GM12878 (cell line): ENCODE measurements around the gene KIFAP3. TPM values are rescaled to one million over a fixed set of nuclear protein-coding genes. Genes with fewer than 3 reads are reported as not detected.

Experiments
- GATAD2B ChIP-seq: fragments of 450-650 bp; conservative IDR thresholded peaks from 2 replicates; pipeline ENCODE4 v1.6.1; 2017; ENCODE audit warnings: low read depth, mild to moderate bottlenecking, moderate library complexity
- IKZF2 ChIP-seq, 2 experiments: fragments of 450-650 bp; IDR thresholded peaks; 2 replicates each; pipeline ENCODE4 v1.6.1; 2017; ENCODE audit warnings: mild to moderate bottlenecking in 2 of 2, moderate library complexity in 2 of 2
- JUNB ChIP-seq: IDR thresholded peaks from 2 replicates; pipeline ENCODE4 v1.6.1; 2016; ENCODE audit warnings: antibody characterized with exemption, mild to moderate bottlenecking
- MEF2B ChIP-seq: fragments of 450-650 bp; IDR thresholded peaks from 2 replicates; pipeline ENCODE4 v1.6.1; 2018; ENCODE audit warnings: mild to moderate bottlenecking, moderate library complexity; ENCODE audit not compliant: partially characterized antibody, poor library complexity, severe bottlenecking
- MTA2 ChIP-seq: fragments of 450-650 bp; IDR thresholded peaks from 2 replicates; pipeline ENCODE4 v1.6.1; 2016; ENCODE audit warnings: low read depth, mild to moderate bottlenecking, moderate library complexity
- NR2F1 ChIP-seq: fragments of 450-650 bp; conservative IDR thresholded peaks from 2 replicates; pipeline ENCODE4 v1.6.1; 2017; ENCODE audit warnings: mild to moderate bottlenecking
- RUNX3 ChIP-seq: IDR thresholded peaks from 2 replicates; pipeline ENCODE4 v1.6.1; 2012; ENCODE audit warnings: low read length, inconsistent platforms
- polyA plus RNA-seq, 11 experiments: library from polyadenylated mRNA; depleted of rRNA in 4 of 11; unstranded in 6 of 11; stranded (reverse) in 5 of 11; fragments of >200 nt; fragmentation: Nextera tagmentation in 4 of 11; fragmentation: Illumina TruSeq in 1 of 11; extraction: Ambion mirVana in 4 of 11; extraction: Trizol in 1 of 11; gene quantifications; 1 replicate in 1 of 11; 2 replicates in 10 of 11; pipeline versions ENCODE4 v1.2.1 to v1.2.3, GENCODE V29; 2011 to 2016; ENCODE audit warnings: inconsistent platforms in 2 of 11, missing spikeins in 2 of 11, low read depth in 1 of 11
- total RNA-seq, 4 experiments: library from RNA; depleted of rRNA in 3 of 4; stranded (reverse); fragments of >200 nt in 3 of 4; fragmentation: Illumina TruSeq in 1 of 4; extraction: Trizol in 1 of 4; gene quantifications; 2 replicates each; pipeline versions ENCODE4 v1.2.1 to v1.2.3, GENCODE V29; 2013 to 2021
- TF ChIP-seq, protein P1 (sequence below): fragments of 450-650 bp; IDR thresholded peaks from 2 replicates; pipeline ENCODE4 v1.6.1; 2017; ENCODE audit warnings: mild to moderate bottlenecking, moderate library complexity
- TF ChIP-seq, protein P2 (sequence below): fragments of 450-650 bp; IDR thresholded peaks from 2 replicates; pipeline ENCODE4 v1.6.1; 2017; ENCODE audit warnings: mild to moderate bottlenecking, moderate library complexity

Gene KIFAP3
- total and polyA plus RNA-seq, 10 of the 15 experiments (the other 5 are each of a cell fraction or from before 2014, with no cell fraction given): 13.7 to 100 (median 18.9) TPM

DNA sequence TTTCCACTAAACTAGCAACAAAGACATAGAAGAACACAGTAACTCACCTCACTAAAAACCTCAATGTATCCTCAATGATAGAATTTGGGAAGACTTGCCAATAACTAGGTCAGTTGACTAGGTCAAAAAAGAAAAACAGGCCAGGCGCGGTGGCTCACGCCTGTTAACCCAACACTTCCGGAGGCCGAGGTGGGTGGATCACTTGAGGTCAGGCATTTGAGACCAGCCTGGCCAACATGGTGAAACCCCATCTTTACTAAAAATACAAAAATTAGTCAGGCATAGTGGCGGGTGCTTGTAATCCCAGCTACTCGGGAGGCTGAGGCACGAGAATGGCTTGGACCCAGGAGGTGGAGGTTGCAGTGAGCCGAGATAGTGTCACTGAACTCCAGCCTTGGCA lies 156.3 kb downstream of the KIFAP3 start (continued):
- TF ChIP-seq, protein P1, sequence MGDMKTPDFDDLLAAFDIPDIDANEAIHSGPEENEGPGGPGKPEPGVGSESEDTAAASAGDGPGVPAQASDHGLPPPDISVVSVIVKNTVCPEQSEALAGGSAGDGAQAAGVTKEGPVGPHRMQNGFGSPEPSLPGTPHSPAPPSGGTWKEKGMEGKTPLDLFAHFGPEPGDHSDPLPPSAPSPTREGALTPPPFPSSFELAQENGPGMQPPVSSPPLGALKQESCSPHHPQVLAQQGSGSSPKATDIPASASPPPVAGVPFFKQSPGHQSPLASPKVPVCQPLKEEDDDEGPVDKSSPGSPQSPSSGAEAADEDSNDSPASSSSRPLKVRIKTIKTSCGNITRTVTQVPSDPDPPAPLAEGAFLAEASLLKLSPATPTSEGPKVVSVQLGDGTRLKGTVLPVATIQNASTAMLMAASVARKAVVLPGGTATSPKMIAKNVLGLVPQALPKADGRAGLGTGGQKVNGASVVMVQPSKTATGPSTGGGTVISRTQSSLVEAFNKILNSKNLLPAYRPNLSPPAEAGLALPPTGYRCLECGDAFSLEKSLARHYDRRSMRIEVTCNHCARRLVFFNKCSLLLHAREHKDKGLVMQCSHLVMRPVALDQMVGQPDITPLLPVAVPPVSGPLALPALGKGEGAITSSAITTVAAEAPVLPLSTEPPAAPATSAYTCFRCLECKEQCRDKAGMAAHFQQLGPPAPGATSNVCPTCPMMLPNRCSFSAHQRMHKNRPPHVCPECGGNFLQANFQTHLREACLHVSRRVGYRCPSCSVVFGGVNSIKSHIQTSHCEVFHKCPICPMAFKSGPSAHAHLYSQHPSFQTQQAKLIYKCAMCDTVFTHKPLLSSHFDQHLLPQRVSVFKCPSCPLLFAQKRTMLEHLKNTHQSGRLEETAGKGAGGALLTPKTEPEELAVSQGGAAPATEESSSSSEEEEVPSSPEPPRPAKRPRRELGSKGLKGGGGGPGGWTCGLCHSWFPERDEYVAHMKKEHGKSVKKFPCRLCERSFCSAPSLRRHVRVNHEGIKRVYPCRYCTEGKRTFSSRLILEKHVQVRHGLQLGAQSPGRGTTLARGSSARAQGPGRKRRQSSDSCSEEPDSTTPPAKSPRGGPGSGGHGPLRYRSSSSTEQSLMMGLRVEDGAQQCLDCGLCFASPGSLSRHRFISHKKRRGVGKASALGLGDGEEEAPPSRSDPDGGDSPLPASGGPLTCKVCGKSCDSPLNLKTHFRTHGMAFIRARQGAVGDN: peak; percentile 80
- TF ChIP-seq GATAD2B (0 out of 2 replicates have a peak, but pooled peaks have one; percentile 24), RUNX3 (peak; percentile 53), MTA2 (peak; percentile 47; the same call in 1 of the 2 replicates), NR2F1 (peak; percentile 51; the same call in 1 of the 2 replicates), IKZF2 (IDR thresholded peaks at IDR 0.05) (peak in 1 of 2 experiments; percentile 15; a peak in 2 of 4 replicates), MEF2B (peak; percentile 37), JUNB (peak; percentile 10; the same call in 1 of the 2 replicates)
- TF ChIP-seq, protein P2, sequence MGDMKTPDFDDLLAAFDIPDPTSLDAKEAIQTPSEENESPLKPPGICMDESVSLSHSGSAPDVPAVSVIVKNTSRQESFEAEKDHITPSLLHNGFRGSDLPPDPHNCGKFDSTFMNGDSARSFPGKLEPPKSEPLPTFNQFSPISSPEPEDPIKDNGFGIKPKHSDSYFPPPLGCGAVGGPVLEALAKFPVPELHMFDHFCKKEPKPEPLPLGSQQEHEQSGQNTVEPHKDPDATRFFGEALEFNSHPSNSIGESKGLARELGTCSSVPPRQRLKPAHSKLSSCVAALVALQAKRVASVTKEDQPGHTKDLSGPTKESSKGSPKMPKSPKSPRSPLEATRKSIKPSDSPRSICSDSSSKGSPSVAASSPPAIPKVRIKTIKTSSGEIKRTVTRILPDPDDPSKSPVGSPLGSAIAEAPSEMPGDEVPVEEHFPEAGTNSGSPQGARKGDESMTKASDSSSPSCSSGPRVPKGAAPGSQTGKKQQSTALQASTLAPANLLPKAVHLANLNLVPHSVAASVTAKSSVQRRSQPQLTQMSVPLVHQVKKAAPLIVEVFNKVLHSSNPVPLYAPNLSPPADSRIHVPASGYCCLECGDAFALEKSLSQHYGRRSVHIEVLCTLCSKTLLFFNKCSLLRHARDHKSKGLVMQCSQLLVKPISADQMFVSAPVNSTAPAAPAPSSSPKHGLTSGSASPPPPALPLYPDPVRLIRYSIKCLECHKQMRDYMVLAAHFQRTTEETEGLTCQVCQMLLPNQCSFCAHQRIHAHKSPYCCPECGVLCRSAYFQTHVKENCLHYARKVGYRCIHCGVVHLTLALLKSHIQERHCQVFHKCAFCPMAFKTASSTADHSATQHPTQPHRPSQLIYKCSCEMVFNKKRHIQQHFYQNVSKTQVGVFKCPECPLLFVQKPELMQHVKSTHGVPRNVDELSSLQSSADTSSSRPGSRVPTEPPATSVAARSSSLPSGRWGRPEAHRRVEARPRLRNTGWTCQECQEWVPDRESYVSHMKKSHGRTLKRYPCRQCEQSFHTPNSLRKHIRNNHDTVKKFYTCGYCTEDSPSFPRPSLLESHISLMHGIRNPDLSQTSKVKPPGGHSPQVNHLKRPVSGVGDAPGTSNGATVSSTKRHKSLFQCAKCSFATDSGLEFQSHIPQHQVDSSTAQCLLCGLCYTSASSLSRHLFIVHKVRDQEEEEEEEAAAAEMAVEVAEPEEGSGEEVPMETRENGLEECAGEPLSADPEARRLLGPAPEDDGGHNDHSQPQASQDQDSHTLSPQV: 0 out of 2 replicates have a peak, but pooled peaks have one; percentile 11
- TF ChIP-seq, all 136 proteins: peak for 14; not testable (repeated sequence) for 122
